GM19238 (cell line): ENCODE data around the gene TSTD2.

Source experiments
- DNase-seq: peaks from one replicate; pipeline ENCODE4 v3.0.0; 2011; ENCODE audit warnings: low spot score; ENCODE audit not compliant: insufficient read length

Gene TSTD2

GRCh38 chr9:97564291-97565175 is 68.6 kb downstream of the TSTD2 start:
- DNase-seq = no peak

GRCh38 chr9:97563458-97564135 is 69.6 kb downstream of the TSTD2 start:
- DNase-seq = no peak

GRCh38 chr9:97562542-97562941 is 70.6 kb downstream of the TSTD2 start:
- DNase-seq = no peak

GRCh38 chr9:97561501-97561900 is 71.7 kb downstream of the TSTD2 start:
- DNase-seq = no peak

GRCh38 chr9:97560851-97561250 is 72.3 kb downstream of the TSTD2 start:
- DNase-seq = no peak

GRCh38 chr9:97560154-97560553 is 73.0 kb downstream of the TSTD2 start:
- no peak for DNase-seq

- DNase-seq = peak; percentile 32
These were observed 74.1 kb downstream of the TSTD2 start for GRCh38 chr9:97559111-97559514.

- DNase-seq = no peak
These were observed 74.5 kb downstream of the TSTD2 start for GRCh38 chr9:97558701-97559101.

- DNase-seq = no peak
These were observed 75.5 kb downstream of the TSTD2 start for GRCh38 chr9:97557606-97558095.

GRCh38 chr9:97556721-97557605 is 76.2 kb downstream of the TSTD2 start:
- DNase-seq = no peak

- DNase-seq = no peak
These were observed 77.0 kb downstream of the TSTD2 start for GRCh38 chr9:97556036-97556720.

- DNase-seq = no peak
These were observed 78.0 kb downstream of the TSTD2 start for GRCh38 chr9:97555164-97555563.

GRCh38 chr9:97554566-97555075 is 78.5 kb downstream of the TSTD2 start:
- DNase-seq = no peak

GRCh38 chr9:97553841-97554240 is 79.3 kb downstream of the TSTD2 start:
- no peak for DNase-seq

GRCh38 chr9:97553141-97553540 is 80.0 kb downstream of the TSTD2 start:
- DNase-seq = no peak

GRCh38 chr9:97551308-97551707 is 81.9 kb downstream of the TSTD2 start:
- no peak for DNase-seq

- no peak for DNase-seq
These were observed 82.8 kb downstream of the TSTD2 start for GRCh38 chr9:97550386-97550785.
